HuH-7 (cell line): ENCODE measurements around the gene GPR179.
"Not testable (repeated sequence)": the region's sequence is repeated elsewhere in the genome, so short reads cannot be mapped to it uniquely, and the experiment has no call there.

ENCODE experiments used
- DNase-seq: peaks from one replicate; pipeline ENCODE4 v3.0.0; 2011; ENCODE audit warnings: low spot score

GPR179 gene

DNA sequence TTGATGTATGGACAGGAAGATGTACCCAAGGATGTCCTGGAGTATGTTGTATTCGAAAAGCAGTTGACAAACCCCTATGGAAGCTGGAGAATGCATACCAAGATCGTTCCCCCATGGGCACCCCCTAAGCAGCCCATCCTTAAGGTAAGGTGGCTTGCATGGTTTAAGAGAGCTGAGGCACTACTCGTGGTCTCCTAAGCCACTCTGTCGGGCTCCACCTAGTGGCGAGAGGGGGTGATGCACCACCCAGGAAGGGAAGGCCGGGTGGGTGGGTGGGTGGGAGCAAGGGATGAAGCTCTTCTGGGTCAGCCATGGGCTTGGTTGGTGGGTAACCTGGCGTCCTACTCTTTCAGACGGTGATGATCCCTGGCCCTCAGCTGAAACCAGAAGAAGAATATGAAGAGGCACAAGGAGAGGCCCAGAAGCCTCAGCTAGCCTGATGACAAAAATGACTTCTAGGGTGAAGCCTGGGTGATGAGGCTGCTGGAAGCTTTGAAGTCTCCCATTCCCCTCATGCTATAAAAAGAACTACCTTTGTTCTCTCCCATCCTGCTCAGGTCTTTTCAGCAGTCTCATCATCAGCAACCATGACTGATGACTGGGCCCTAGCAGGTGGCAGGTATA, 21.5 kb downstream of the GPR179 start:
- peak; percentile 74 for DNase-seq

DNA sequence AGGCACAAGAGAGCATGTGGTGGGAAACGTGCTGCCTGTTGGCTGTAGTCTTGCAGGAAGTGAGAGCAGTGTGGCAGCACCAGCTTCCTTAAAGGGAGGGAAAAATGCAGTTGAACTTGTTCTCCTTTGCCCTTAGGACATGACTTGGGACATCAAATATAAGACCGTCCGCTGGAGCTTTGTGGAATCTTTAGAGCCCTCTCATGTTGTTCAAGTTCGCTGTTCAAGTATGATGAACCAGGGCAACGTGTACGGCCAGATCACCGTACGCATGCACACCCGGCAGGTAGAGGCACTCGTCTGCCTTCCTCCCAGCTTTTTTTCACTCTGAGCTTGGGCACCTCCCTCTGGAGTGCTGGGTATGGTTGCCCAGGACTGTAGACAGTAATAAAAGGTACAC, 23.3 kb downstream of the GPR179 start:
- DNase-seq = no peak

DNA sequence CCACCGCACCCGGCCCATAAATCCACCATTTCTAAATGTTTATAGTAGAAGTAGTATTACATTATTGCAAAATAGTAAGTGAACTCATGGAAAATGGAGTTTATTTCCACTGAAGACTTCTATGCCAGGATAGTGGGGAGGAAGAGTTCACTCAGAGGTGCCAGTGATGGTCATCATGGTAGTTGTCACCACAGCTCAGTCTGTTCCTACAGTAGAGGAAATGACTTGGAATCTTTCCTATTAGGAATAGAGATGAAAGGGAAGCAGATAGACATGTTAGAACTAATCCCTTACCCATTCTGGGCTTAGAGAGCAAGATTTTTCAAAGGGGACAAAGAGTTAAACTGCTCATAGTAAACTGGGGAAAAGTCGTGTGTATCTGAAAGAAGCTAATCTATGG, 26.7 kb downstream of the GPR179 start:
- DNase-seq = no peak

DNA sequence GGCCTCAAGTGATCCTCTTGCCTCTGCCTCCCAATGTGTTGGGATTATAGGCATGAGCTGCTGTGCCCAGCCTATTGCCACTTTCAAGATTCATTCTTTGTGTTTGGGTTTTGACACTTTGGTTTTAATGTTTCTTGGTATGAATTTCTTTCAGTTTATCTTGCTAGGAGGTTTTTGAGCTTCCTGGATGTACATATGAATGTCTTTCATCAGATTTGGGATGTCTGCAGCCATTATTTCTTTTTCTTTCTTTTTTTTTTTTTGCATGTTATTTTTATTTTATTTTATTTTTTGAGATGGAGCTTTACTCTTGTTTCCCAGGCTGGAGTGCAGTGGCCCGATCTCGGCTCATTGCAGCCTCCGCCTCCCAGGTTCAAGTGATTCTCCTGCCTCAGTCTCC, 28.3 kb downstream of the GPR179 start:
- no peak for DNase-seq

DNA sequence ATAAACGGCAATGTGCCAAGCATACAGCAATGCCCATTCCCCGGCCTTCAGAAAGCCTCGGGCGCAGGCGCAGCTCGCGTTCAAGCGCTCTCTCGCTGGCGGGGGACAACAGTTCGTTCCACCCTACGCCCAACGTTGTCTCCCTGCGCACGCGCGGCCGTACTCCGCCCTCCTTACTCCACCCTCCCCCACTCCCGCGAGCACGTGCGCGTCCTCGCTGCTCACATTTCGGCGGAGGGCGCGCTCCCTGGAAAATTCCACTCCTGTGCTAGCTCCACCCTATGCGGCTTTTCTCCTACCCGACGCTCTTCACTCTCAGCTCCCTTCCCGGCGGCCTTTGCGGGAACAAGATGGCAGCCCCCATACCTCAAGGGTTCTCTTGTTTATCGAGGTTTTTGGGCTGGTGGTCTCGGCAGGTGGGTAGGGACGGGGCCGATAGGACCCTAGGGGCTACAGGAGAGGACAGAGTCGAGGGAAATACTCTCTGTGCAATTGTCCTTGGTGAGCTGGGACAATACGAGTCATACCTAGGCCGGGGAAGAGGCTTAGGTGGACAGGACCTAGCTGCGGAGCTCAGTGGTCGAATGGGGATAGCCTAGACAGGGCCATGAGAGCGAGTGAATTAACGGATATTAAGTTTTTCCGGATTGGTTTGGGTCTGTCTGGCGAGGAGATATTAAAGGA, 46.8 kb downstream of the GPR179 start, which contains the start of gene MRPL45:
TSS of gene MRPL45 (plus strand) at position 335 of the 684 bp plus-strand sequence. CDS start at position 351, 16 bp downstream.
- peak; percentile 75 for DNase-seq

DNA sequence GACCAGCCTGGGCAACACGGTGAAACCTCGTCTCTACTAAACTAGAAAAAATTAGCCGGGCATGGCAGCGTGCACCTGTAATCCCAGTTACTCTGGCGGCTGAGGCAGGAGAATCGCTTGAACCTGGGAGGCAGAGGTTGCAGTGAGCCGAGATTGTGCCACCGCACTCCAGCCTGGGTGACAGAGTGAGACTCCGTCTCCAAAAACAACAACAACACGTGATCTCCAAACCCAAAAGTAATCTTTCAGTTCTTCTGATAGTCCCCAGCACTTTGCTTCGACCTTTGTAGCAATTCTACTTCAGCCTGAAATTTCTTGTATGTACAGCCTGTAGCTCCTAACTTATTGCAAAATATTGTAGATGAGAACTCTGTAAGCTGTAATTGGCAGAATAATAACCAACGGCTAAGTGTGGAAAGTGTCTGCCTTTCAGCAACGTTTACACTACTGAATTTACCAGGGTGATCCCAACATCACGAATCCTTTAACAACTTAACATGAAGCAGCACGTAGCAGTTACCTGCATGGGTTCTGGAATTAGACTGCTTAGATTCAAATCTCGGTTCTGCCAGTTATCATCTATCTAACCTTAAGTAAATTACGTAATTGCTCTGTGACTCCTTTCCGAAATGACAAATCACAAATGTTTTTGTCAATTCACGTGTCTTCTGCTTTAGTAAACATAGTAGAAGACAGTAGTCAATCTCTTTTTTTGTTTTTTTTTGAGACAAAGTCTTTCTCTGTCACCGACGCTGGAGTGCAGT, 48.0 kb downstream of the GPR179 start:
- DNase-seq = not testable (repeated sequence)

DNA sequence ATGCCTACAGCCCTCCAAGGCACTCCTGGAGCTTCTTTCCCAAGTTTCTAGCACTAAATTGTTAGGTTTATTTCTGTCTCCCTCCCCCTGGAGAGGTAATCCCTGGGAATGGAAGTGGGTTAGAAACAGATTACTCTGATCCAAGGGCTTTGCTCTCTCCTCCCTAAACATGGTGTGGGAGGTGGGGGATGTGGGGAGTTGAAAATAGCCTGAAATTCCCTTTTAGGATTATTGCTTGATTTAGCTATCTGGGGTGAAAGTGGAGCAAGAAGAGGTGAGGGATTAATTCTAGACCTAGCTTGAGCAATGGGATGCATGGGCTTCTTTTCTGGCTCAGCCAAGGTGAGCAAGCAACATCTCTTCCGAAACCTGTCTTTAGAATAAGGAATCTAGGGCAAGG, 54.0 kb downstream of the GPR179 start:
- DNase-seq = not testable (repeated sequence)

DNA sequence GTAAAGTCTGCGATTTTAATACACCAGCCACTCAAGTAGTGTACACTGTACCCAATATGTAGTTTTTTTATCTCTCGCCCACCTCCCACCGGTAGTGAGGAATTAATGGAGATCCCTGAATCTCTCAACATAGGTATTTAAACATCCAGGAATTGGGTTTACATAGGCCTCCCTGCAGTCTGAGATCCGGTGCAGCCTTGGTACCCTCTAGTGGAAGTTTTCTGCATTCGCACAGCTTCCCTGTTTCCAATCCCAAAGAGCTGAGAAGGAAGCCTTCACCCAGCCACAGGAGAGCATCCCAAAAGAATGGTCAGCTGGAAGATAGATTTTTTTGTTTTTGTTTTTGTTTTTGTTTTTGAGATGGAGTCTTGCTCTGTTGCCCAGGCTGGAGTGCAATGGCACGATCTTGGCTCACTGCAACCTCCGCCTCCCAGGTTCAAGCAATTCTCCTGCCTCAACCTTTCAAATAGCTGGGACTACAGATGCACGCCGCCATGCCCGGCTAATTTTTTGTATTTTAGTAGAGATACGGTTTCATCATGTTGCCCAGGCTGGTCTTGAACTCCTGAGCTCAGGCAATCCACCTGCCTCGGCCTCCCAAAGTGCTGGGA, 55.4 kb downstream of the GPR179 start:
- not testable (repeated sequence) for DNase-seq

DNA sequence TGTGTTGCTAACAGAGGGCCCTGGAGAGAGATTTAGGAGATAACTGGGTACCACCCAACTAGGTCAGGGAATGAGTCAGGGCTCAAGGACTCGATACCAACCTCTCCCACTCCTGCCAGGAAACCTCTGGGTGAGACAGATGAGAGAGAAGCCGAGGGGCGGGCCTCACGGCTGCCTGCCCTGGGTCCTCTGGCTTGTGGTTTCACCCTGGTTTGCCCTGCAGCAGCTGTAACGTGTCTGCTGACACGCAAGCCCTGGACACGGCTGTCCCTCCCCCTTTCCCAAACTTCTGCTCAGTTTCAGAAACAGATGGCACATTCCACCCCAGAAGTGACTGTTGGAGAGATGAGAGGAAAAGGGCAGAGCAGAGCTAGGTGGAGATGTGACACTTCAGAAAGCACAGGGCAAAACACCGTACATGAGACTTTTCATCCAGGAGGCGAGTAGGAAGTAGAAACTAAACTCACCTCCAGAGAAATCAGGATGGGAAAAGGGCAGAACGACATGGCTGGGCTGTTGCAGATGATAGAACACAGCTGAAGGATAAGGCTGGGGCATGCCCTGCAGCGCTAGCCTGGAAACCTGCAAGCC, 57.2 kb downstream of the GPR179 start:
- not testable (repeated sequence) for DNase-seq

DNA sequence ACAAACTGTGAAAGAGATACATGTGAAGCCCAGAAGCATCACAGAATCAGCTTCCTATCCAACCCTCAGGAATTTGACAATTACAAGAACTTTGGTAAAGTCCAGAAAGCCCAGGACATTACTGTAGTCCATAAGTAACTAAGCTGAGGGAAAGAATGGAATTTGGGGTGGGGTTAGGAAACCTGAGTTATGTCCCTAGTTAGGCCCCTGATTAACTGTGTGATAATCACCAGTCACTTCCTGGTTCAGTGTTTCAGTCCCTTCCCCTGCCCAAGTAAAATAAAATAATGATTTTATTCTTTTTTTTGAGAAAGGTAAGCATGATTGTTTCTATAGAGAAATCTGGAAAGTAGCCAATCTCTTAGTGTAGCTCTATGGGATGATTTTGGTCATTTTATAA, 57.8 kb downstream of the GPR179 start:
- not testable (repeated sequence) for DNase-seq
